ENCODE measurements around the gene STK10. TPM values are rescaled to one million over a fixed set of nuclear protein-coding genes. Genes with fewer than 3 reads are reported as not detected.

Gene STK10
- total RNA-seq, 1 donor from 2014 or later = 29.1 TPM

DNA sequence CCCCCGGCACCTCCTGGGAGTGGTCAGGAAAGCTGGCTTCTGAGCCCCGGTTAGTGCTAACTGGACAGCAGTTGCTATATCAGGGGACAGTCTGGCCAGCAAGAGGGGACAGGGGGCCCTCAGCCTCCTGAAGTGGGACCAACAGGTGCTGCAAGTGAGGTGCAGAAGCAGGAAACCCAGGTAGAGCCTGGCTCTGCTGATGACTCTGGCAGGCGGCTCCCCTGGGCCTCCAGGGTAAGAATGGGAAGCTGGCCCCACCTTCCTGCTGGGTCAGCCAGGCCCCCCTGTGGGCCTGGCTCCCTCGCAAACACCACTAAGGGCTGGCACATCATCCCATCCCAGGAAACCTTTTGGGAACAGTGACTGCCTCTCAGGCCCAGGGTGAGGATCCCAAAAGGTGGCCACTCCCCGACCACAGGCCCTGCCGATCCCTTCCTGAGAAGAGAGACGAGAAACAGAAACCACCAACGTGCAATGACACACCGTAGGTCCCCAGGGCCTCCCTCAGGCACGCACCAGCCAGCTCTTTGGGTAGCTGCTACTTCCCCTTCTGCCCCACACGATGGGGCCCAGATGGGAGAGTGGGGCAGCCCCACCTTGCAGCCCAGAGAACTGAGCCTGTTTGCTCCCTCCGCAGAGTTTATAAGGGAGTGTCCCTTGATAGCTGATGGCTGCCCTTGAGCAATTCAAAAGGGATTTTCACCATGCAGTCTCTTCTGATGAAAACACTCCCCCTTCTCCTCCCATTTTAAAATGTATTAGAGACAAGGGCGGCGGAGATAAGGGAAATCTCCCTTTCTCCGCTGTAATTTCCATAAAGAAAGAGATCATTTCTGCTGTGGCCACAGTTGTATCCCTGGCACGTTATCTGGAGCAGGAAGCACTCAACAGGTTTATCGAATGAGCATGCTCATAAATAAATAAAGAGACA, 76.8 kb downstream of the STK10 start:
- DNase-seq (ENCODE audit: low read depth in 2 of 2) = peak; percentile 7 to 25

DNA sequence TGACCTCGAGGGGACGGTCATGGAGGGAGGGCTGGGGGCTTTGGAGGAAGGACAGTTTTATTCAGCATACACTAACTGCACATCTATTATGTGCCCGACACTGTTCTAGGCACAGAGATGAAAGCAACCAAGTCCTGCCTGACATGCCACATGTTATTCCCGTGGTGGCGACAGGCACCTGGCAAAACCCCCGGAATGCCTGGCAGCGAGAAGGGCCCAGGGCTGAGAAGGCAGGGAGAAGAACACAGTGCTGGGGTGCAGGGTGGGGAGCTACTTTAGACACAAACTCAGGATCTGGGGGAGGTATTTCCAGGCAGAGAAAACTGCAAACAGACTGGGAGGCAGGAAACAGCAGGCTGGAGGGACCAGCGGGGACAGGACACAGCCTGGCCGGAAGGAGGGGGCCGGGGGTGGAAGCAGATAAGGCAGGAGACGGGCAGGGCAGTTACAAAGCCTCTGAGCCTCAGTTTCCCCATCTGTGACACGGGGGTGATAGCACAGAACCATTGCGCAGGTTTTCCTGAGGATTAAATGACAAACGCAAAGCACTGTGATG, 77.7 kb downstream of the STK10 start:
- peak; percentile 16 to 50 for DNase-seq (ENCODE audit: low read depth in 2 of 2)

DNA sequence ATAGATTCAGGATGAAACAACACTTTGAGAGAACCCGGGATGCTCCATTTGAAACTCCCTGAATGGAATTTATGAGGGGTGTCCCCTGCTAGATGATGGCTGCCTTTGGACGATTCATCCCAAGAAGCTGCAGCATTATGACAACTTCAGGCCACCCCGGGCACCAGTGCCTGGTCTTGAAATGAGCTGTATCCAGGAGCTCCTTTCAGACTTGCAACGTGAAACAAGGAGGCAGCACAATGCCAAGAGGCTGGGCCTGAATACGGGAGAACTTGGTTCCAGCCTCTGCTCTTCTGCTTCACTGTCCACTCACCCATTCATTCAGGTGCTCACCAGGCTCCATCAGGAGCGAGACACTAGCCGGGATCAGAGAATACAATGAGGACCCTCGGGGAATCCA, 78.3 kb downstream of the STK10 start:
- no peak for DNase-seq (ENCODE audit: low read depth in 2 of 2)

DNA sequence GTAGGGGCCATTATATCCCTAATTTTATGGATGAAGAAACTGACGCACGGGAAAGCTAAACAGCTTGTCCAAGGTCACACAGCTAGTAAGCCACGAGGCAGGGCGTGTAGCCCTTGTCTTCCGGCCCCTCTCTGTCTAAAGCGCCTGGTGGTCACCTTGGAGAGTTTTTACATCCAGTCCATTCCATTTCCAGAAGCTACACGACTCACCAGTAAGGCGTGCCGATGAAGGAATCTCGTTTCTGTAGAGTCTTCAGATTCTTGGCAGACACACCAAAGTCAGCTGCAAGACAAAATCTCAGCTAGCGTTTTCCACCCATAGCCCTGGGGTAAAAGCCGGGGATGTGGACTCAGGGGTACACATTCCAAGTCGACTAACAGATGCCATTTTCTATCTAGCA, 80.5 kb downstream of the STK10 start:
- no peak for DNase-seq (ENCODE audit: low read depth in 2 of 2)

DNA sequence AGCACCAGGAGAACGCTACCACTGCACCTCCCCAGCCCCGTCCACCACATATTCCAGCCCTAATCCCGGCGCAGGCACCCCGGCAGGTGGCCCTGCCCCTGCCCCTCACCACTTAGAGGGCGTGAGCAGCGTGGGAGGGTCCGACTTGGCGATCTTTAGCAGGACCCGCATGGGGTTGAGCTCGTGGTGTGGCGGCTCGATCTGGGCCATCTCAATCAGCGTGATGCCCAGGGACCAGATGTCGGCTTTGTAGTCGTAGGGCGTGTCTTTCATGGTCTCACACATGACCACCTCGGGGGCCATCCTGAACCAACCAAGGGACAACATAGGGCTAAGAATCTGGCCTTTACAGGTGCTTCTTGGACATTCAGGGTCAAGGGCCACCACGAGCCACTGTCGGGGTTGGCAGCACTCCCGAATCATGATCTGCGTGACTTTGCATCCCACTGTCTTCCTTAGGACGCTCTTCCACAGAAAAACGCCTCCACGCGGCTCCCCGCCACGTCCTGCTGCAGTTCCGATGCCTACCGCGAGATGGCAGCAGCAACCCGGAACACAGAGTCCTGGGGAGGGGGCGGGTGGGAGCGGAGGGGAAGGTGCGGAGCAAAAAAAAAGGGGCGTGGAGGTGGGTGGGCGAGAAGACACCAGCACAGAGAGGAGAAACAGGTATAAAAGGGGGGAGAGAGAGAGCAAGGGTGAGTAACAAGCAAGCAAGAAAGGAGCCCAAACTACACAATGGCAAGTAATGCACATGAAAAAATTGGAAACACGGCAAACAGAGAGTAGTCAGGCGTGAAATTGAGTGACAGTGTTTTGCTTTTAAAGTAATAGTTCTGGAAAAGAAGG, 81.3 kb downstream of the STK10 start:
- DNase-seq (ENCODE audit: low read depth in 2 of 2) = peak in 1 of 2 donors; percentile 24

DNA sequence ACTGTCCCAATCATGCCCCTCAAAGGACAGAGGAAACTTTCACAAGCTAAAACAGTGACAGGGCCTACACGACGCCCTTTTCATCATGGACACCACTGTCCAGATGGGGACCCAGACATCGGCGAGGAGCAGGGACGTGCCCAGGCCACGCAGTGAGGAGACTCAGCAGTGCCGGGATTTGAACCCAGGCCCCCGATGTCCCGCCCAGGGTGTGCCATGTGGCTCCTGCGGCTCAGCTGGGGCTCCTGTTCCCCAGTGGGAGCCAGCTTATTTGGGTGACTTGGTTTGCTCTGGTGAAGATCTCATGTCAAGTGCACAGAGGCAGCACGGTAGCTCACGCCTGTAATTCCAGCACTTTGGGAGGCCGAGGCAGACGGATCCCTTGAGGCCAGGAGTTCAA, 82.2 kb downstream of the STK10 start:
- DNase-seq (ENCODE audit: low read depth in 2 of 2) = no peak

DNA sequence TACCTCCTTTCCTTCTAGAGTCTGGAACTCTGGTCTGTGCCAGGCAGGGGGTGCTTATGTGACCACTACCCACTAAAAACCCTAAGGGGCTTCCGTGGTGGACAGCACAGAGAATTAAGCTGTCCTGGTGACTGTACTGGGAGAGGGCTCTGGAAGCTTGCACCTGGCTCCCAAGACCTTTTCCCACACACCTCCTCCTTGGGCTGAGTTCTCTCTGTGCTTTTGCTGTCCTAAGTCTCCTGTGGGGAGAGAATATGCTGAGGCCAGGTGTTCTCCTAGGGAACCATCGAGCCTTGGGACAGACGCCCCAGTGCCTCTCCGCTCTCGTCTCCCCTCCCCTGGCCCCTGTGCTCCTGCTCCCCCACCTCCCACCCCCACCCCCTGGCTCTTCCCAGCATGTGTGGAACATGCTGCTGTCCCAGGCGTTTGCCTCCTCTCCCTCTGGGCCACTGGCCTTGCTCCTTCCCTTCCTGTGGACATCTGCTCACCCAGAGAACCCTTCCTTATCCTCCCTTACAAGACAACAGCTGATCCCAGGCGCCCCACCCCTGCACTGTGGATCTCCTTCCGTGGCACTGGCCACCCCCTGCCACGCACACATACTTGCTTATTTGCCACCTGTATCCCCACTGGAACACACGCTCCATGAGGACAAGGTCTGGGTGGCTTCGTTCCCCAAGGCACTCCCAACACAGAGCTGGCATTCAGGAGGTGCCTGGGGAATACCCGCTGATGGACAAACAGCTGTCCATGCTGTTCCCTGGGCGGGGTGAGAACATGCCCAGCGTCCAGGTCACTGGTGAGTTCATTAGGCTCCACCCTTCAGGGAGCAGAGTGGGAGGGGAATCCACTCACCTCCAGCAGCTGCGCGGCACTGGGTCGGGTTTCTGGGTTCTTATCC, 83.0 kb downstream of the STK10 start:
- no peak for DNase-seq (ENCODE audit: low read depth in 2 of 2)

DNA sequence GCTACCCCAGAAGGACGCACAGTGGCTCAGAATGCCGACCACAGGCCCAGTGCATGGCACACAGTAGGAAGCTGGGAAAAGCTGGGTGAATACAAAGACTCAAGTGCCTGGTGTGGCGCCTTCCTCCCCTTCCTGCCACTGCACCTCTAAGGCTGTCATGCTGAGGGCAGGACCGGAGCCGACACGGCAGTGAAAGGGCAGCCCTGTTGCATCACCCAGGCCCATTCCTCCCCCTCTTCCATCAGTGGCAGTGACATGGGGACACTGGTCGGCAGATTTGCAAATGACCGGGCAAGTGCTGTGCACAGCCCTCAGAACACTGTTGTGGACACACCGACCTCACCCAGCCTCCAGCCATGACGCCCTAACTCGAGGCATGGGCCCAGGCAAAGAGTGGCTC, 84.0 kb downstream of the STK10 start:
- DNase-seq (ENCODE audit: low read depth in 2 of 2) = no peak

DNA sequence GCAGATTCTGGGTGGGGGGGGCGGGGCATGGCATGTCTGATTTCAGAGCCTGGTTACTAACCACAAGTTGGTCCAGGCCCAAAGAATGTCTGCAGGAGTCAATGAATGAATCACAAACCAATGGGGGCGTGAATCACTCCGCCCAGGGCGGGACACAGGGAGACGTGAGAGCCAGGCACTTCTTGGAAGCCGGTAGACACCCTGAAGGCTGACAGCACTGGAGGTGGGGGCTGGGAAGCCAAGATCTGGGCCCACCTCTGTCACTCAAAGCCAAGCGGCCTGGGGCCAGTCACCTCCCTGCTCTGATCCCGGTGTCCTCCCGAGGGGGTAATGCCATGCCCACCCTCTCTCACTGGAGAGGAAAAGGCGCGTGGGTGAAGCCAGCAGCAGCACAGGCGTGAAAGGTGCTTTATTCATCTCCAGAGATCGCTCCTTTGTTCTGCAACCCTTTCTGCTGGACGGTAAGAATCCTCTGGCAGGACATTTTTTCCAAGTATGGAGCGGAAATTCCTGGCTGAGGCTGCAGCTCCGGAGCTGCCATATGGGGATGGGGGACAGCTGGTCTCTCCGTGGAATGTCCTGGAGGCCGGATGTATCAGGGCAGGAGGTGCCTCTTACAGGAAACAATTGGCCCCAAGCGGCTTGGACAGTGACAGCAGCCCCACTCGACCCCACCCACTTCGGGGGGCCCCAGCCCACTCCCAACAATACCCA, 85.0 kb downstream of the STK10 start:
- DNase-seq (ENCODE audit: low read depth in 2 of 2) = peak; percentile 54 to 85

DNA sequence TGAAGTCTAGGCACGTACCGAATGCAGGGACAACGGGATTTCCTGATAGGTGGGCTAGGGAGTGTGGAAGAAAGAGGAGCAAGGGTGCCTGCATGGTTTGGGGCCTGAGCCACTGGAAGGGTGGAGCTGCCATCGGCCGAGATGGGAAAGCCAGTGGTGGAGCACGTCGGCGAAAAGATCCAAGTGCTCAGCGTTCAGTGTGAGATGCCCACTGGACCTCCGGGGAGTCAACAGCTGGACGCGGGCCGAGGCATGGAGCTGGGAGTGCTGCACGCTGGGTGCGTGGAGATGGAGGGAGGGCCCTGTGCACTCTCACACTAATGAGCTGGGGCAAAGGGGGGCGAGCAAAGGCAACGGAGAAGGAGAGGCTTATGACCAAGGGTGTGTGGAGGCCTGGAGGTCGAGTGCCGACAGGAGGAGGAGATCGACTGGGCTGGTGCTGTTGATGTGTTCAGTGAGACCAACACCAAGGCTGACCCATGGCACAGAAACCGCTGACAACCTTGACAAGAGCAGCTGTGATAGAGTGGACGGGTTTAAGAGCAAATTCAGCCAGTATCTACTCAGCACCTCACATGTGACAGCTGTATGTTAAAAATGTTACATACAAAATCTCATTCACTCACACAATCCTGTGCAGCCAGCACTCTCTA, 85.7 kb downstream of the STK10 start:
- no peak for DNase-seq (ENCODE audit: low read depth in 2 of 2)

DNA sequence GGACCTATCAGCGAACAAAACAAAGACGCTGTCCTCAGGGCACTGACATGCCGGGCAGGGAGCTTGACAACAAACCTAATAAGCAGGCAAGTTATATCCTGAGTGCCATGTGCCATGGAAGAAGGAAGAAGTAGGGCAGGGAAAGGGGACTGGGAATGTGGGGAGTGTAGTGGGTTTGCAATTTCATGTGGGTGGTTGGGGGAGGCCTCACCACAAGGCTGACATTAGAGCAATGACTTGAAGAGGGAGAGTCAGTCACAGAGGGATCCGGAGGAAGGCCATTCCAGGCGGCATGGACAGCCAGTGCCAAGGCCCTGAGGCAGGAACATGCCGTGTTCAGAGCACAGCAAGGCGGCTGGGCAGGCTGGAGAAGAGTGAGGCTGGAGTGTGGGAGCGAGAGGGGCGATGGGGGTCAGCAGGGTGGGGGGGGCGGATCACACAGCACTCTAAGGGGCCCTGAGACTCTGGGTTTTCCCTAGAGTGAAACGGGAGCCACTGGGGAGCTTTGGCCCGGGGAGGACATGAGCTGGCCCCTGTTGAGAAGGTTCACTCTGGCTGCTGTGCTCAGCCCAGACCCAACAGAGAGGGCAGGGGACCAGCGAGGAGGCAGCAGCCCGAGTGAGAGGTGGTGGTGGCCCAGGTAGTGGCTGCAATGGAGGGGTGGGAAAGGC, 86.3 kb downstream of the STK10 start:
- DNase-seq (ENCODE audit: low read depth in 2 of 2) = no peak

DNA sequence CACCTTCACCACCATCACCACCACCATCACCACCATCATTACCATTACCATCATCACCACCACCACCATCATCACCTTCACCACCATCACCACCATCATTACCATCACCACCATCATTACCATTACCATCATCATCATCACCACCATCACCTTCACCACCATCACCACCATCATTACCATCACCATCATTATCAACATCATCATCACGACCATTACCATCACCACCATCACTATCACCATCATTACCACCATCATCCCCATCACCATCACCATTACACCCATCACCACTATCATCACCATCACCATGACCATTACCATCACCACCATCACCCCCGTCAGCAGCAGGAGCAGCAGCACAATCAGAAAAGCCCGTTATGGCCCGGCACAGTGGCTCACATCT, 89.1 kb downstream of the STK10 start:
- no peak for DNase-seq (ENCODE audit: low read depth in 2 of 2)

DNA sequence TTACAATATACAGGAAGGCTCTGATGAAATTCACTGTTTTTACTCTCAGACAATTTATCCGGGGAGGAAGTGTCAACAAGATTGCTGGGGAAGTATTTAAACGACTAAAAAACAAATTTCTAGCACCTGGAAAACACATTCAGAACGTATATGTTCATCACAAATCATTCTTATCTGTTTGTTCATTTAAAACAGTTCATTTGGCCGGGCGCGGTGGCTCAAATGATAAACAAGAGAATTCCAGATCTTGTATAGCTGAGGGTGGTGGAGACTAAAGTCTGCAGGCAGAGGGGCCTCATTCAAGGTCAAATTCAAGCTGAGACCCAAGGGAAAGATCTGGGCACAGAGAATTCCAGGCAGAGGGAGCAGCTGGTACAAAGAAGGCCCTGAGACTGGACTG, 90.0 kb downstream of the STK10 start:
- no peak for DNase-seq (ENCODE audit: low read depth in 2 of 2)

DNA sequence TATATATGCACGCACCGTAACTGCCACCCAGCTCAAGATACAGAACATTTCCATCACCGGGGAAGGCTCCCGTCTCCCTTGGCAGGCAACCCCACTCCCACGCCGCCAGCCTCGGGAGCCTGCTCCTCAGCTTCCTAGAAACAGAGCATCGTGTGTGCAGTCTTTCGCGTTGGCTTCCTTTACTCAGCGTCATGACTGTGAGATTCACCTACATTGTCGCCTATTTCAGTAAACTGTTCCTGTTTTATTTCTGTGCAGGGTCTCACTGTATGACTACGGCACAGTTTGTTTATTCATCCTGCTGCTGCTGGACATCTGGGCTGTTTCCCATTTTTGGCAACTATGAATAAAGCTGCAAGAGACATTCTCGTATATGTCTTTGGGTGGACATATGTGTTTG, 90.7 kb downstream of the STK10 start:
- no peak for DNase-seq (ENCODE audit: low read depth in 2 of 2)

DNA sequence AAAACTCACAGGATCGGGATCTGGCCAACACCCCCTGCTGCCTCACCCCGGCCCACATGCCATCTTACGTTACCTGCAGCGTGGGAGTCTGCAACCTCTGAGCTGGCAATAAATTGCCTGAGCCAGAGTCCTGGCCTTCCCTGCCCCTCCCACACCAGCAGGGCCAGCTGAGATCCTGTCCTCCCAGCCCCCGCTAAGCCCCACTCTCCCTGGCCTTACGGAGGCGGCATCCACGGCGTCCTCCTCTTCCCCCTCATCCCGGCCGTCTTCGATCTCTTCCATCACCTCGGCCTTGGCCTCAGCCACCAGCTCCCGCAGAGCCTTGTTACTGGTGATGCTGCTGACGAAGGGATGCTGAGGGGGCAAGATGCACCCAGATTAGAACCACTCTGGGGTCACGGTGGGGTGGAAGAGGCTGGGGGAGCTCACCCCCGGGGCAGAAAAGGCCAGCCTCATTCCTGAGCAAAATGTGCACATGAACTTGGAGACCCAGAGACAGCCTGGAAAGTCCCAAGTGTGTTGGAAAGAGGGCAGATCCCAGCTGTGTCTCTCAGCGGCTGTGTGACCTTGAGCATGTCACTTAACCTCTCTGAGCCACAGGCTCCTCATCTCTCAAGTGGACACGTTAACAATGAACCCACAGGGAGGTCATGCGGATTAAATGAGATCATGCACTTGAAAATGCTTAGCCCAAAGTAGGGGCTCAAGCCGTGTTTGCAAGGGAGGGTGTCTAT, 91.7 kb downstream of the STK10 start:
- no peak for DNase-seq (ENCODE audit: low read depth in 2 of 2)

DNA sequence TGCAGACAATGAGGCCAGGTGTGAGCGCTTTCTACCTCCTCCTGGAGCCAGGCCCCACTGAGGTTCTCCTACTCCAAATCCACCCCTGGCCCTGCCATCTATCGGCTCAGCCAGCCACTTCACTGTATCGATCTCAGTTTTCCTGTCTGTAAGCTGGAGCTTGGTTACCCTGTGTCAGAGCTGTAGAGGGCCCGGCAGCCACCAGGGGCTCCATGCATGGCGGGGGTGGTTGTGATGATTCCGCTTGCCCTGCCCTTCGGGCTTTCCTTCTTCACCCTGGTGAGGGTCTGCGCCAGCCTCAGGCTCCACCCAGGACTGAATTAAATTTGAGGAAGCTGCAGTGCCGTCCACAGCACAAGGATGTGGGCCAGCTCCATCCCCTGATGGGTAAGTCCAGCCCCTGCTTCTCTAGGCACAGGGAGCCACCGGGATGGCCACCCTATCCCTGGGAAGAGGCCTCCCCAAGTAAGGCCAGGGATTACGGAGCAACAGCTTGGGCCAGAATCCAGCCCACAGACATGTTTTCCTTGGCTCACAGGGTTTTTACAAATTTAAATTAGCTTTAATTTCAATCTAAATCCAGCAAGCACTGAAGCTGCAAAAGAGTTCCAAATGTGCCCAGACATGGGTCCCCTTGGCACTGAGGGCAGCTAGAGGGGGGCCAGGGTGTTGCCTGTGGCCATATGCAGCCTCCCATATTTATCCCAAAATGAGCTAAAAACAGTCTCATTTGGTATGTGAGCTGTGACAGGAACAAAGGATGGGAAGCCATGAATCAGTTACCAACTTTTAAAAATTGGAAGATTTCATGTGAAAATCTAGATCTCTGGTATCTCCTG, 92.4 kb downstream of the STK10 start:
- no peak for DNase-seq (ENCODE audit: low read depth in 2 of 2)

DNA sequence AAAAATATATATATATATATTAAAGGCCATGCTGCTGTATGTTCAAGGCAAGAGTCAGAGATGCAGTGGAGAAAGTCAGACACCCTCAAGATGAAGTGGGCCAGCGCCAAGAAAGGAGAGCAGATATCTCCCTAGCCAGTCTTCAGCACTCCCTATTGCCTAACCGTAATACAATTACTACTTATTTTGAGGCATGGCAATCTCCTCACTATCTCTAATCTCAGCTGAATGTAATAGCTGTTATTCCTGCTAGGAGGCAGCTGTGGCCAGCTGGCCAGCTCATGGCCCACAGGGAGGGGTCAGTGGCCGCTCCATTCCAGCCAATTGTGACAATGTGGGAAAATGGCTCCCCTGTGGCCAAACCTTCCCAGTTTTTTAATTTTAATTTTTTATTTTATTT, 94.1 kb downstream of the STK10 start:
- no peak for DNase-seq (ENCODE audit: low read depth in 2 of 2)

DNA sequence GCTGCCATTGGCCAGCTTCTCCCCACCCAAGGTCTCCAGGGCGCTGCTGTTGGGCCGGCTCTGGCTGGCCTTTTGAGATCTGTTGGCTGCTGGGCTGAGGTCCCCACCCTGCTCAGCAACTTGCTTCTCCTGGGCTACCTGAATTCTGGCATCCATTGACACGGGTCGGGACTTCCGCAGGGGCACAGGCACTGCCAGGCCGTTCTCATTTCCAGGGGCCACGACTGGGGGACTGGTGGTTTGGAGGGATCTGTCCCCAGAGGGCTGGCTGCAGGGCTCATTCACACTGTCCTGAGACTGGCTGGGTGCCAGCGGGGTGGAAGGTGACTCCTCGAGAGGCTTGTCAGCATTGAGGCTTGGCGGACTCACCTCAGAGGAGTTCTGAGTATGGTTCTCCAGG, 94.5 kb downstream of the STK10 start:
- no peak for DNase-seq (ENCODE audit: low read depth in 2 of 2)
